Lower lobe of right lung (tissue), 2 donors: ENCODE measurements around the gene TM4SF1. TPM values are rescaled to one million over a fixed set of nuclear protein-coding genes. Genes with fewer than 3 reads are reported as not detected.

Experiments
- ATAC-seq, 2 donors: fragments of 200-7000 bp; cut with Tn5 transposase; one replicate each; pipeline ENCODE4 v1.9.1; 2020 to 2022; ENCODE audit warnings: mild to moderate bottlenecking in 2 of 2, moderate library complexity in 2 of 2
- DNase-seq: peaks from one replicate; pipeline ENCODE4 v3.0.0-alpha.2; 2020
- H3K27ac ChIP-seq: fragments of 200-600 bp; one replicate; pipeline ENCODE4 v1.8.0; 2022
- H3K27me3 ChIP-seq: fragments of 200-600 bp; one replicate; pipeline ENCODE4 v1.8.0; 2022; ENCODE audit warnings: low read depth
- H3K36me3 ChIP-seq: fragments of 200-600 bp; one replicate; pipeline ENCODE4 v1.8.0; 2022; ENCODE audit warnings: mild to moderate bottlenecking
- H3K4me1 ChIP-seq: fragments of 200-600 bp; one replicate; pipeline ENCODE4 v1.8.0; 2022
- H3K4me3 ChIP-seq: fragments of 200-600 bp; one replicate; pipeline ENCODE4 v1.8.0; 2022; ENCODE audit warnings: mild to moderate bottlenecking
- H3K9me3 ChIP-seq: fragments of 200-600 bp; one replicate; pipeline ENCODE4 v1.8.0; 2022
- intact Hi-C: fragments of 100-400 bp; cut with DNase I; formaldehyde crosslinking; loops from one replicate; pipeline ENCODE4 v1.11.0; 2022
- total RNA-seq: library from RNA; stranded (reverse); fragmentation: NEBNext Ultra II Directional; extraction: Animal tissue kit (Norgen Biotek cat#: 25700); gene quantifications from one replicate; pipeline ENCODE4 v1.2.1, GENCODE V29; 2021
- TF ChIP-seq, protein P1 (sequence below): fragments of 200-600 bp; IDR thresholded peaks from one replicate; pipeline ENCODE4 v1.8.0; 2022; ENCODE audit warnings: antibody characterized with exemption, mild to moderate bottlenecking
- donor health status: DM: no; HTN: yes; CAD: no; lungs with severe emphysema.

Gene TM4SF1
- total RNA-seq, 1 donor from 2014 or later: 146 TPM

DNA sequence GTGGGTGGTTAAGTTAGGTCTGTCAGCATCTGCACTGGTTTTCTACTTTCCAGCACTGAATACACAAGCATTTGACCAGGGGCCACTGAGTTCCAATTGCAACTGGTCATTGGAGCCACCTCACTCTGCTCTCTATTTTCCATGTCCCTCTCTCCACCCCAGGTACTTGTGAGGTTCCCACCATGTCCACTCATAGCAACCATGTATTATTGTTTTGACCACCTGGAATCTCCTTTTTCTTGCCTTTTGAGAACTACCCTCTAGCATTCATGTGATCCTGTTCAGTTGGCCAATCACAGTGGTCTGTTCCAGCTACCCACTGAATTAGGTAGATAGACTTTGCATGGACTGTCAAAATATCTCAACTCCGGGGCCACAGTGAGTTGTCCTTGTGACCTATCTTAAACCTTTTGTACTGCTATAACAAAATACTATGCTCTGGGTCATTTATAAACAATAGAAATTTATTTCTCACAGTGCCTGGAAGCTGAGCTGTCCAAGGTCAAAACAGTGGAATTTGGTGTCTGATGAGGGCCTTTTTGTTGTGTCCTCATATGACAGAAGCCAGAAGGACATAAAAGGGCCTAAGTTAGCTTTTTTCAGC, 23.8 kb downstream of the TM4SF1 start:
- Histone ChIP-seq H3K27me3 (no peaks in the 10 kb centered on the region), H3K27ac (no peak overlapping the region), H3K9me3 (no peaks in the 10 kb centered on the region), H3K4me1 (no peaks in the 10 kb centered on the region), H3K4me3 (no peak overlapping the region), H3K36me3 (no peaks in the 10 kb centered on the region)
- intact Hi-C loops: no loop called here
- TF ChIP-seq, protein P1, sequence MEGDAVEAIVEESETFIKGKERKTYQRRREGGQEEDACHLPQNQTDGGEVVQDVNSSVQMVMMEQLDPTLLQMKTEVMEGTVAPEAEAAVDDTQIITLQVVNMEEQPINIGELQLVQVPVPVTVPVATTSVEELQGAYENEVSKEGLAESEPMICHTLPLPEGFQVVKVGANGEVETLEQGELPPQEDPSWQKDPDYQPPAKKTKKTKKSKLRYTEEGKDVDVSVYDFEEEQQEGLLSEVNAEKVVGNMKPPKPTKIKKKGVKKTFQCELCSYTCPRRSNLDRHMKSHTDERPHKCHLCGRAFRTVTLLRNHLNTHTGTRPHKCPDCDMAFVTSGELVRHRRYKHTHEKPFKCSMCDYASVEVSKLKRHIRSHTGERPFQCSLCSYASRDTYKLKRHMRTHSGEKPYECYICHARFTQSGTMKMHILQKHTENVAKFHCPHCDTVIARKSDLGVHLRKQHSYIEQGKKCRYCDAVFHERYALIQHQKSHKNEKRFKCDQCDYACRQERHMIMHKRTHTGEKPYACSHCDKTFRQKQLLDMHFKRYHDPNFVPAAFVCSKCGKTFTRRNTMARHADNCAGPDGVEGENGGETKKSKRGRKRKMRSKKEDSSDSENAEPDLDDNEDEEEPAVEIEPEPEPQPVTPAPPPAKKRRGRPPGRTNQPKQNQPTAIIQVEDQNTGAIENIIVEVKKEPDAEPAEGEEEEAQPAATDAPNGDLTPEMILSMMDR: no peak
- DNase-seq: no peak
- ATAC-seq: no peak

DNA sequence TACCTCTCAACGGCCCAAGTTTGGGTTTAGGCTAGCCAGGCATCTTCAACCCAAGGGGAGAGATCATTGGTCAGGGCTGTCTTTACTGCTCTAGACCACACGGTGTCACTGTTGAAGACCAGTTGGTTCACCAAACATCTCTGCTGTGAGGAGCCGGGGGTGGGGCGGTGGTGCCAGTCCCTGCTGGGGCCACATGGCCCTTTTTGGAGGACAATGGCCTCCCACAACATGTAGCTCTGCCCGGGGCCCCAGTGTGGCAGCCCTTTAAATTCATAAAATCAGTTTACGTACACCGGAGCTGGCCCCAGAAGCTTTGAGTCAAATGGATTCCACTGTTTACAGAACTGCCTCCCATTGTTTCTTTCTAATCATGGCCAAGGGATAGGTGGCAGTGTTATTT, 24.9 kb downstream of the TM4SF1 start:
- no peaks in the 10 kb centered on the region for H3K36me3 ChIP-seq

DNA sequence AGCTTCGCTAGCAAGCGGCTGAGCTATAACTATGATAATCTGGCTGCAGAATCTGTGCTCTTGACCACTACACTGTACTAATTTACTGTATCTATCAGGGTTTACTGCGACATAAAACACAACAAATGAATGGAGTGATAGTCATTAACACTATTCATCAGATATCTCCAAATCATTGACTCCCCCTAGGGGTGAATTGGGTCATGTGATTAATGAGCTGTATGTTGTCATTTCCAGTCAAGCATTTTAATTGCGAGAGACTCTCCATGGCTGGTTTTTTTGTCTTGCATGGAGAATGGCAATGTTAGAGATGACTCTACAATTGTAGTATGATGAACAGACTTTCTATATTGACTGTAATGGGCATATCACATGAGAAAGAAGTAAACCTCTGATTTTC, 33.5 kb downstream of the TM4SF1 start:
- H3K27ac ChIP-seq: no peak overlapping the region
- H3K4me3 ChIP-seq: no peak overlapping the region
- TF ChIP-seq, protein P1: no peak
- H3K9me3 ChIP-seq: no peaks in the 10 kb centered on the region
- no peaks in the 10 kb centered on the region for H3K27me3 ChIP-seq
- peaks cover 24% of the 10 kb centered on the region for H3K4me1 ChIP-seq
- no peaks in the 10 kb centered on the region for H3K36me3 ChIP-seq
- DNase-seq (no peak), ATAC-seq (no peak)
- intact Hi-C loops: no loop called here

More for the DNA sequence above, 24.9 kb downstream of the TM4SF1 start:
- Histone ChIP-seq H3K9me3 (no peaks in the 10 kb centered on the region), H3K4me3 (no peak overlapping the region), H3K4me1 (no peaks in the 10 kb centered on the region), H3K27ac (no peak overlapping the region), H3K27me3 (no peaks in the 10 kb centered on the region)
- ATAC-seq: peak; percentile 92 to 94
- DNase-seq: peak; percentile 79
- TF ChIP-seq, protein P1: peak; percentile 75
- intact Hi-C loops: no loop called here

DNA sequence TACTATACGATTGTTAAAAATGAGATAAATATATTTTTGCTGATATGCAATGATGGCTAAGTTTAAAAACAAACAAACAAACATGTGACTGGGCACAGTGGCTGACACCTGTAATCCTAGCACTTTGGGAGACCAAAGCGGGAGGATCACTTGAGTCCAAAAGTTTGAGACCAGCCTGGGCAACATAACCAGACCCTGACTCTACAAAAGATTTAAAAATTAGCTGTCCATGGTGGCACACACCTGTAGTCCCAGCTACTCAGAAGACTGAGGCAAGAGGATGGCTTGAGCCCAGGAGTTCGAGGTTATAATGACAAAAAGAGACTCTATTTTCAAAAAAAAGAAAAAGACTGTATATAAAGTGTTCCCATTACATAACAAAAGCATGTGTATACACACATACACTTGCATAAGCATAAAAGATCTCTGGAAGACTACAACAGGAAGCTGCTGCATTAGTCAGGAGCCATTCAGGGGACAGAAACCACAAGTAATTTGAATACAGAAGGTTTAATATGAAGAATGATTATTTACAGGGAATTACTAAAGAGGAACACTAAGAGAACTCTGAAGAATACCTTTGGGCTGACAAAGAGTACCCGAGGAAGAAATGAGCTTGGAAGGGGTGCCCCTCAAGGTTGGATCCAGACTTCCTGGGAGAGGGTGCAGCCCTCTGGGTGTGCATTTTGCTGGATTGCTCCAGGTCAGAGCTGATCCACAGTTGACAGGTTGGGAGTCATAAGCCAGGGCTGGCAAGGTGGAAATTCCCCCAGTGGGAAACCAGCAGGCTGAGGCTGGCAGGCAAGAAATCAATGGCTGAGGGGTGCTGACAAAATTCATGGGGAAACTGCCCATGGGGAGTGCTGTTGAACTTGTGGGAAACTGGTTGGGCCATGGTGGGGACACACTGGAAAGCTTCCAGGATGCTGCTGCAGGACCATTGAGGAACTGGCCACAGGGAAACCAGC, 34.8 kb downstream of the TM4SF1 start:
- H3K36me3 ChIP-seq: no peaks in the 10 kb centered on the region
- DNase-seq: no peak
- no peak overlapping the region for H3K4me3 ChIP-seq
- peaks cover 24% of the 10 kb centered on the region for H3K4me1 ChIP-seq
- TF ChIP-seq, protein P1: no peak
- no peaks in the 10 kb centered on the region for H3K27me3 ChIP-seq
- intact Hi-C loops: no loop called here
- ATAC-seq: no peak
- no peak overlapping the region for H3K27ac ChIP-seq
- H3K9me3 ChIP-seq: no peaks in the 10 kb centered on the region

DNA sequence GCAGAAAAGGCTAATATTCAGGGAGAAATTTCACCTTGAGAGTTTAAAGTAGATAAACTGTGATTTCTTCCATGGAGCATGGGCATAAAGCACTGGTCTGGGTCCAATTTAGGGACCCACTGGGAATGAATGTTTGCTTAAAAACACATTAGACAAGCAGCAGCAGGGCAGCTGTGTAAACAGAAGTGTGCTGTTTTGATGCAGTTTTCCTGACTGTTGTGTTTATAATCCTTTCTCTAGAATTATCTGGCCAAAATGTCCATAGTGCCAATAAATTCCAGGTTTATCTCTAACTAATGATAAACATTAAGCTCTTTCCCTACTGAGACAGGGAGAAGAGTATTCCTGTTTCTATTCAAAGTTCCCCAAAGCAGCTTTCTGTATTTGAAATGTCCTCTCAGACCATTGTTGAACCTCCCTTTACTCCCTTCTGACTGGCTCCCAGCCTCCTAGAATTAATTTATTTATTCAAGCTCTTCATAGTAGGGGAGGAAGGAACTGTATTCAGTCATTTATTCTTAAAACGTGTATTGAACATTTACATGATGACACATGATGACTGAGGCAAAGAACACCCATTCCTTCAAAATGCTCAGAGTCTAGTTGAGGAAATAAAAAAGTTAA, 37.0 kb downstream of the TM4SF1 start:
- no peaks in the 10 kb centered on the region for H3K9me3 ChIP-seq
- H3K27me3 ChIP-seq: no peaks in the 10 kb centered on the region
- no peaks in the 10 kb centered on the region for H3K36me3 ChIP-seq
- no peak overlapping the region for H3K4me3 ChIP-seq
- ATAC-seq (peak; percentile 31 to 59), DNase-seq (no peak)
- H3K4me1 ChIP-seq: peaks cover 24% of the 10 kb centered on the region
- TF ChIP-seq, protein P1: no peak
- intact Hi-C loops: no loop called here
- peak overlapping the region; percentile 65 for H3K27ac ChIP-seq
